AG09309 (cell line): ENCODE measurements around the gene SLC7A9.

ENCODE experiments used
- DNase-seq: peaks from one replicate; pipeline ENCODE4 v3.0.0-alpha.2; 2010; ENCODE audit warnings: low read depth
- H3K4me3 ChIP-seq: 2 replicates; pipeline ENCODE4 v1.5.1; 2011; ENCODE audit warnings: mild to moderate bottlenecking, low read depth, low read length, moderate library complexity; ENCODE audit not compliant: control insufficient read depth
- TF ChIP-seq, protein P1 (sequence below): IDR thresholded peaks from 2 replicates; pipeline ENCODE4 v1.5.1; 2011; ENCODE audit warnings: mild to moderate bottlenecking, low read depth, low read length, inconsistent platforms; ENCODE audit not compliant: insufficient read depth, control insufficient read depth; ENCODE audit errors: missing control alignments

The SLC7A9 gene

DNA sequence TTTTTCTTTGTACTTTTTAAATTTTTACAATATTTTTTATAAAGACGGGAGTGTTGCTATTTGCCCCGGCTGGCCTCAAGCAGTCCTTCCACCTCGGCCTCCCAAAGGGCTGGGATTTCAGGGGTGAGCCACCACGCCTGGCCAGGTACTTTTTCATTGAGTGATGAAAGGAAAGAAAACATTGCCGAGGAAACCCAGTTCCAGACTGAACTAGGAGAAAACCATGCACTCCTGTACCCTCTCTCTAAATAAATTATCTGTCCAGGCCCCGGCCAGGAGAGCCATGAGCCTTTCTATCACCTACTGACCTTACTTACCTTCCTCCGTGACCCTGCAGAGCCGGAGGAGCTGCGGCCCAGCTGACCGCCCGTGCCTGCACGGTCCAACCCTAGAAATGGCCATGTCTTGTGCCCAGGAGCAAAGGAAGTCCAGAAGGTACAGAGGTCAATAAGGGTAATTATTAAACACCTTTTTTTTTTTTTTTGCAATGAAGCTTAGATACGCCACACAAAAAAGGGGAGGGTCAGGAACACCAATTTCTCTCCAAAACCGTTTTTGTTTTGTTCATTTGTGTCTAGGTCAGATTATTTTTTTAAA, at the start of gene SLC7A9:
Gene SLC7A9, minus strand, starts transcription at position 399 of the 597 bp plus-strand sequence. CDS start 1,233 bp downstream, outside the sequence.
- TF ChIP-seq, protein P1, sequence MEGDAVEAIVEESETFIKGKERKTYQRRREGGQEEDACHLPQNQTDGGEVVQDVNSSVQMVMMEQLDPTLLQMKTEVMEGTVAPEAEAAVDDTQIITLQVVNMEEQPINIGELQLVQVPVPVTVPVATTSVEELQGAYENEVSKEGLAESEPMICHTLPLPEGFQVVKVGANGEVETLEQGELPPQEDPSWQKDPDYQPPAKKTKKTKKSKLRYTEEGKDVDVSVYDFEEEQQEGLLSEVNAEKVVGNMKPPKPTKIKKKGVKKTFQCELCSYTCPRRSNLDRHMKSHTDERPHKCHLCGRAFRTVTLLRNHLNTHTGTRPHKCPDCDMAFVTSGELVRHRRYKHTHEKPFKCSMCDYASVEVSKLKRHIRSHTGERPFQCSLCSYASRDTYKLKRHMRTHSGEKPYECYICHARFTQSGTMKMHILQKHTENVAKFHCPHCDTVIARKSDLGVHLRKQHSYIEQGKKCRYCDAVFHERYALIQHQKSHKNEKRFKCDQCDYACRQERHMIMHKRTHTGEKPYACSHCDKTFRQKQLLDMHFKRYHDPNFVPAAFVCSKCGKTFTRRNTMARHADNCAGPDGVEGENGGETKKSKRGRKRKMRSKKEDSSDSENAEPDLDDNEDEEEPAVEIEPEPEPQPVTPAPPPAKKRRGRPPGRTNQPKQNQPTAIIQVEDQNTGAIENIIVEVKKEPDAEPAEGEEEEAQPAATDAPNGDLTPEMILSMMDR: no peak
- DNase-seq: no peak
- no peak within 1 kb of the TSS for H3K4me3 ChIP-seq

DNA sequence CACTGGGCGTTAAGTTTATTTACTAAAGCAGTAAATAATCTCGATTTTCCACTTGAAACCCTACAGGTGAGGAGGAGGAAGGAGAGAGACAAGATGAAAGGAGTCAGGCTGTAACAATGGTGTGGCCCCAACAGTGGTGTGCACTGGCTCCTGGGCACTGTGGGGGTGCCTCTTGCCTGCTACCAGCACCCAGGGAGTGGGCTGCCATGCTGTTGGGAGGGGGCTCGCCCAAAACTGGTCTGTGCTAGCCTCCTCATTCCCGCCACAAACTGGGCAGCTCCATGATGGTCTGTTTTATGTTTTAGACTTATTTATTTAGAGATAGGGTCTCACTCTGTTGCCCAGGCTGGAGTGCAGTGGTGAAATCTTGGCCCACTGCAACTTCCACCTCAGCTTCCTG, 49.8 kb upstream of the SLC7A9 start:
- H3K4me3 ChIP-seq: no peak overlapping the region
- TF ChIP-seq, protein P1: no peak
- no peak for DNase-seq

DNA sequence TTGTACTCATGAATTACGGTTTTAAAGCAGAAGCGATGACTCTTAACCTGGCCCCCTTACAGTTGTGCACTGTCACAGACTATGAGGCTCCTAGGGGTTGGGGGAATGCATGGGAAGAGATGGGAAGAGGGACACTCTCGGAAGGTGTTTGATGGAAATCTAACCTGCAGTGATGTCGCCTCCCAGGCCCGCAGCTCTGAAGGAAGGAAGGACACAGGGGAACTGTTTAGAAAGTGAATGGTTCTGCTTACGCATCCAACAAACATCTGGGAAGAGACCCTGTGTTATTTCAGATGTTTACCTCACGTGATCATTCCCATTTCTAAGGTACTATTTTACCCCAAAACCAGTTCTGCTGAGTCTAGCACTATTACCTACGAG, 48.0 kb upstream of the SLC7A9 start:
- TF ChIP-seq, protein P1: no peak
- H3K4me3 ChIP-seq: no peak overlapping the region
- DNase-seq: no peak

DNA sequence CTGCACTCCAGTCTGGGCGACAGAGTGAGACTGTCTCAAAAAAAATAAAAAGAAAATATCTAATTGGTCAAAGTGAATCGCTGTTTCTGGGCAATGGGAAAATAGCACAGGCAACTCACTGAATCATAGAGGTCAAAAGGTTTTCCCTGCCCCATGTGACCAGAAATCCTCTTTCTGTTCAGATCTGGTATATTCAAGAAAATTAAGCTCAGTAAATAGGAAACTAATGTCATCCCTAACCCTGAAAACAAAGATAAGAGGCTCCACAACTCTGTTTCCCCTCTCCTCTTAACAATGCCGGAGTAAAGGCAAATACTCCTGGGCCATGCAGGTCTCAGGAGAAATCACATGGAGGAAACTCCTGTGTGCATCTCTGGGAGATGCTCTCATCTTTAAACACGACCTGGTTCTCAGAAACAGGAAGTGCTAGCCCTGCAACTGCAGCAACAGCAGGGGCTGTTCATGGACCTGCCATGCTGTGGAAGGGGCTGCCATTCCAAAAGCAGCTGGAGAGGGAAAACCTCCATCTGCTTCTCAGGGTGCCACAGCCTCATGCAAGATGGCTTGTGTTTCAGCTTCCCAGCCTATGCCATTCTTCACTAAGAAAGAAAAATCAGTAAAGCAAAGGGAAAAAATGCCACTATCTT, 47.5 kb upstream of the SLC7A9 start:
- DNase-seq: no peak
- no peak overlapping the region for H3K4me3 ChIP-seq
- TF ChIP-seq, protein P1: no peak

DNA sequence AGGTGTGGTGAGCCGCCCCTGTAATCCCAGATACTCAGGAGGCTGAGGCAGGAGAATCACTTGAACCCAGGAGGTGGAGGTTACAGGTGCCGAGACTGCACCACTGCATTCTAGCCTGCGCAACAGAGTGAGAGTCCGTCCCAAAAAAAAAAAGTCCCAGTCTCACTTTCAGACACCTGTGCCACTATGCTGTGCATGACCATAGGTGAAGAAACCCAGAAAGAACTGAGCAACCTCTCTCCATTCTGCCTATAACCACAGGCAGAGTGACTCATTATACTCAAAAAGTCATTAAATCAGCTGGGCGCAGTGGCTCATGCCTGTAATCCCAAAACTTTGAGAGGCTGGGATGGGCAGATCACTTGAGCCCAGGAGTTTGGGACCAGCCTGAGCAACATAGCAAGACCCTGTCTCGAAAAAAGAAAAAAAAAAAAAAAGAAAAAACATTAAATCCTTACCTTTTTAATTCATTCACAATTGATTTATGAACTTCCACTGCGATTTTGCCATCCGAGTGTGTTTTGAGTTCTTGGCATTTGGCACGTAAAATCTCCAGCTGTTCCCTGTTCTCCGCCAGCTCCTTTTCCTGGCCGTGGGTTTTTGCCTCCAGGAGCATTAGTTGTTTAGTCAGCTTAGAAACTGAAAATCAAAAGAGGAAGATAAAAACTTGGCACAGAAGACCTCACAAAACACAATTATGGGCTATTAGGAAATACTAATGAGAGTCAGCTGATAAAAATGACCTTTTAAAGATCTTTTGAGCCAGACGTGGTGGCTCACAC, 45.5 kb upstream of the SLC7A9 start:
- DNase-seq: no peak
- TF ChIP-seq, protein P1: no peak

DNA sequence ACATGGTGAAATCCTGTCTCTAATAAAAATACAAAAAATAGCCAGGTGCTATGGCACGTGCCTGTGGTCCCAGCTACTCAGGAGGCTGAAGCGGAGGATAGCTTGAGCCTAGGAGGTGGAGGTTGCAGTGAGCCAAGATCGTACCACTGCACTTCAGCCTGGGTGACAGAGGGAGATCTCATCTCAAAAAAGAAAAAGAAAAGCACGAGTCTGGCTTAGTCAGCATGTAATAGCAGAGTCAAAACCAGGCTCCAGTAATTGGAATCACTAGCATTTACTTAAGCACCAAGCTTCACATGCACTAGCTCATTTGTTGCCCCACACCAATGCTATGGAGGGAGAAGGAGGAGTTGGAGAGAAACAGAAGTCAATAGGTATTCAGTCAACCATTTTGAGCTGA, 41.9 kb upstream of the SLC7A9 start:
- TF ChIP-seq, protein P1: no peak
- no peak overlapping the region for H3K4me3 ChIP-seq
- no peak for DNase-seq

More for the DNA sequence above, 45.5 kb upstream of the SLC7A9 start:
- no peak overlapping the region for H3K4me3 ChIP-seq
